Urothelium cell line (cell line): Measurements from ENCODE around the gene PDZD2.
A peak's percentile ranks its signal among the peaks of the same experiment; 100 is the strongest.
"Not testable (repeated sequence)": the region's sequence is repeated elsewhere in the genome, so short reads cannot be mapped to it uniquely, and the experiment has no call there.

Experiments used
- DNase-seq: peaks from one replicate; pipeline ENCODE4 v3.0.0; 2011; ENCODE audit warnings: low spot score, mixed read lengths
- FAIRE-seq: peaks from 2 replicates; lab custom pipeline; 2011; peaks lifted over from hg19 to GRCh38; lab: Jason Lieb, UNC

The PDZD2 gene

DNA sequence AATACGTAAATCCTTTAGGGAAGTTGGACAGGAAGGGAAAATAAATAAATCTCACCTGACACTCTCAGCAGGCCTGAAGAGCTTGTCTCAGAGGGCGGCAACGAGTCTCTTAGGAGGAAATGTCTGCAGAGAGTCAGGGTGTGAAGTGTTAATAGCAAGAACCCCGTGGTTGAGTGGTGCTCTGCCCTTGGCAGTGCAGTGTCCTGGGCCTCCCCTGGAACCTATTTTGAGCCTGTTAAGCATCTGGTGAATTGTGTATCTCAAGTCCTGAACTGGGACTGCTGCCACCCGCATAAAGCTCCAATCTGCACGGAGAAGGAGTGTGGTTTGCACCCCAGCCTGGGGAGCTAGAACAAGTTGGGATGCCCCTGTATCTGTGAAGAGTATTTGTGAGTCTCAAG lies 323.4 kb downstream of the PDZD2 start:
- DNase-seq (no peak), FAIRE-seq (no peak)

DNA sequence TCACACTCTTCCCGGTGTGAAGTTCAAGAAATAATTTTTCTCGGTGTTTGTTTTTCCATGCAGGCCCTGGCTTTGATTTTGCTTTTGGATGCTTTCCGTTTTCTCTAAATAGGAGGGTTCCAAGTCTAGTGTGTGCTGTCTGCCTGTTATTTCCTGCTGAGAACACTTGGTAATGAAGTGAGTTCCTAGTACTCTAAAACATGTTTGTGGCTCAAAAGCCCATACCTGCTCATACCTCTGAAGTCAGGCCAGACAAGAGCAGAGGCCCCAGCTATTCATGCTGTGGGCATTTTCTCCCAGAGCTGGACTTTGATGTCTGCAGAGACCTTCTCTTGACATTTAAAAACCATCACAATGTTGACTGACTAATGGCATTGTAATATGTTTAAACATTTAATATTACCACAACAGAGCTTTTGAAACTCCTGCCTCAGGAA lies 324.0 kb downstream of the PDZD2 start:
- FAIRE-seq = no peak
- DNase-seq = peak; percentile 49

DNA sequence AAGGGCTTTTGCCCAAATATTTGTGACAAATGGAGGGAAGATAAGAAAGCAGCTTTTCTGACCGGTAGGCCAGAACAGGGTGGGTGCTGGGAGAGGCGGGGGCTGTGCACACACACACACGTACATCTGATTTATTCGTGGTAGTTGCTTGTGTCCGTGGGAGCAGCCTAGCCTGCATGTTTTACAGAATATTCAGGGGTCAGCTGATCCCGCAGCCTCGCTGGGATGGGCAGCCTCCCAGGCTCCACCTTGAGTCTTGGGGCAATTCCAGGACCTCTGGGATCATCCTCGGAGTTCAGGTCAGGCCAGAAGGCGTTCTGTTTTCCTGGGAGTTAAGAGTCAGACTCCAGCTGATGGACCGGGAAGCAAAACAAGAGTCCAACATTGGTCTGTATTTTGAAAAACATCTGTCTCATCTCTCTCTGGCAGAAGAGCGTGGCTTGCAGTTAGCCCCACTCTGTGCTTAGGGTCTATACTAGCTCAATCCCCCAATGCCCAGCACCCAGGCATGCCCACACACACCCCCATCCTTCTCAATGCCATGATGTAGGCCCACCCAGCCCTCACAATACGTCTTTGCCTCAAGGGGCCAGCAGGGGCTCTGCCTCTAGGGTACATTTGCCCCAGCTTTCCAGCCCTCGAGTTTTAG lies 324.6 kb downstream of the PDZD2 start:
- peak; percentile 20 for DNase-seq
- FAIRE-seq = no peak

DNA sequence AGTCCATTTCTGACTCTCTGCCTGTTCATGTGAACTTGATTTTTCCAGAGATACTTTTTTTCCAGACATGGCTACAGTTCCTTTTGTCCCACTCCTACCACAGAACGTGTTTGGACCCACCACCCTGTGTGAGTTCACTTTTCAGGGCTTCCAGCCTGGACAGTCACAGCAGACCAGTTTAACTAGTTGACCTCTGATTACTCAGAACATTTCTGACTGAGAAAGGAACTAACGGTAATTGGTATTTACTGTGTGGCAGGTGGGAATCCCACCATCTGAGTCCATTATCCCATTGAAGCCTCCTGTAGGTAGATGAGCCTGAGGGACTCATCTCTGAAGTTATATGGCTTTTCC lies 325.1 kb downstream of the PDZD2 start:
- FAIRE-seq = no peak
- DNase-seq = no peak

DNA sequence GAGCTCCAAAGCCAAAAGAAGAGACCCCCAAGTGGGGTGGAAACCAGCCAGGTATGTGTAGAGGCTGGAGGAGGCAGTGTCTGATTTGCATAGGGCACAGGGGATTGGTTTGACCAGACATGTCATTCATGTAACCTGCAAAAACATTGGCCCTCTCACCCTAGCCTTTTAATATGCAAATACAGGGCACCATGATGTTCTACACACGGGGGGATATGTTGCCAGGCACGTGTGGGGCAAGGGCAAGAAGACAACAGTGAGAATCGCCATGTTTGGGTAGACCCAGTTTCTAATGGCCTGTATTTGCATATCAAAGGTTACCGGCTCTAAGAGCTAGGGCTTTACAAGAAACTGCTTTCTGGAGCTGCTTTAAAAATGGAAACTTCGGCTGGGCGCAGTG lies 326.3 kb downstream of the PDZD2 start:
- FAIRE-seq (peak; percentile 17), DNase-seq (no peak)

DNA sequence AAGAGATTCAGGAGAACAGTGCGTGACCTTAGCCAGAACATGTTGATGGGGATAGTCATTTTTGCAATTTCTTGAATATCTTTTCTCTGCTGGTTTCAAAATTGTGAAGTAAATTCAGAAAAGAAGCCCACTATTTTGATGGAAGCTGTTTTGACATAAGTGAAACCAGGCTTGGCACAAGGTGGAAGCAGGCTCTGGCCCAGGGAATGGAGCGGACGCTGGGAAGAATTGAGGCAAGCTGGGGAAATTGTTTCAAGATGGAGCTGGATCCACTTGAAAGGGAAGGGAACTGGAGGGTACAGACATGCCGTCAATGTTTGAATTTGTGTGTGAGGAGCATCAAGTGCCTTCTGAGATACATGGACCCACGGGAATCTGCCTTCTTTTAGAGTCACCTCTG lies 328.0 kb downstream of the PDZD2 start:
- DNase-seq = no peak
- no peak for FAIRE-seq

DNA sequence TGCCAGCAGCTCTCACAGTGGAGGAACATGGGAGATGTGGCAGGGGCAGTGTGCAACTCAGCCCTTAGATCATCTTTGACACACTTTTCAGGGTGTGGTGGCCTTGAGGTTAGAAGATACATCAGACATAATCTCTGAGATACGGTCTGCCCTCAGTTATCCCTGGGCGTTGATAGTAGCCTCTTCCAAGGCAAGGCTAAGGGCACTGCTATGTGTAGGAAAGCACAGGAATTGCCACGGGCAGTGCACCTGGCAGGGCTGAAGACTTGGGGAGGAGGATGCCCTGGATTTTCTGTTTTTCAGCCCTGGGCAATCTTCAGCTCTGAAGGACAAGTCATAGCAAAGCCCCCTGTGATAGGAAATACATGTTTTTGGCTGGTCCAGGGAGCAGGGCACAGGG lies 328.5 kb downstream of the PDZD2 start:
- DNase-seq = no peak
- no peak for FAIRE-seq

DNA sequence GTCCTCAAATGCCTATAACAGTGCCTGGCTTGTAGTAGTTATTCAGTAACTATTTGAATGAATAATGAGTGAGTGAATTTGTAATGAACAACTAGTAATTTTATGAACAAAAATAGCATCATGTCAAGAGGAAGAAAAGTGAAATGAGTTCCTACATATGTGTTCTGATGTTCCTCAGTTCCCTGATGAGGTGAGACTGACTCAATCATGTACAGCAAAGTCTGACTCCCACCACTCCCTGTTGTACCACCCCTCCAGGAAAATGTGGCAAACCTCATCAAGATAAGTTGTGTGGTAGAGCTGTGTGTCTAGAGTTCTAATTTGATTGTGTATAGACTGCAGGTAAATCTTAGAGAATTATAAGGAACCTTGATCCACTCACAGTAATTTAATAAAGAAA lies 333.6 kb downstream of the PDZD2 start:
- DNase-seq (no peak), FAIRE-seq (no peak)

DNA sequence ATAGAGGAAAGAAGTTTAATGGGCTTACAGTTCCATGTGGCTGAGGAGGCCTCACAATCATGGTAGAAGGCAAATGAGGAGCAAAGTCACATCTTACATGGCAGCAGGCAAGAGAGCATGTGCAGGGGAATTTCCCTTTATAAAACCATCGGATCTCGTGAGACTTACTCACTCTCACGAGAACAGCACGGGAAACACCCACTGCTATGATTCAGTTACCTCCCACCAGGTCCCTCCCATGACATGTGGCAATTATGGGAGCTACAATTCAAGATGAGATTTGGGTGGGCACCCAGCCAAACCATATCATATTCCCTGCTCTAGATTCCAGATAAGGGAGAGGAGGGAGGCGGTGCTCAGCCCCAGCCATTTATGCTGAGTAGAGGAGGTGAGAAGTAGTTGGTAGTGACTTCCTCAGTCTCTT lies 336.3 kb downstream of the PDZD2 start:
- FAIRE-seq, DNase-seq: not testable (repeated sequence)

DNA sequence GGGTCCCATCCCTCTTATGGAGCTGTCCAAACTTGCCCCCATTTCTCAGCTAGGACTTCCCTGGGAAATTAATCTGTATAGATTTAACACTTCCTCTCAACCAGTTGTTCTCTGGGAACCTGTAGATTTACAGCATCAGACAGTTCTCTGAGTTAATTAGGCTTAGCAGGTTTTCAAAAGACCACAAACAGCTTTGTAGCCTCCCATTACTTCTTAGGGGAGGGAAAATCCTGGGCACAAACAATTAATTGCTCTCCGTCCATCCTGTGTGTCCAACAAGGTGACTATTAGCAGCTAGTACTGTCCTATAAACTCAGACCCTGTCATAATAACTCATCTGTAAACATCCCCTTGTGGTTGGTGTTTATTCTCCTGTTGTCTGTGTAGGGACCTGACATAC lies 337.2 kb downstream of the PDZD2 start:
- DNase-seq (no peak), FAIRE-seq (no peak)

DNA sequence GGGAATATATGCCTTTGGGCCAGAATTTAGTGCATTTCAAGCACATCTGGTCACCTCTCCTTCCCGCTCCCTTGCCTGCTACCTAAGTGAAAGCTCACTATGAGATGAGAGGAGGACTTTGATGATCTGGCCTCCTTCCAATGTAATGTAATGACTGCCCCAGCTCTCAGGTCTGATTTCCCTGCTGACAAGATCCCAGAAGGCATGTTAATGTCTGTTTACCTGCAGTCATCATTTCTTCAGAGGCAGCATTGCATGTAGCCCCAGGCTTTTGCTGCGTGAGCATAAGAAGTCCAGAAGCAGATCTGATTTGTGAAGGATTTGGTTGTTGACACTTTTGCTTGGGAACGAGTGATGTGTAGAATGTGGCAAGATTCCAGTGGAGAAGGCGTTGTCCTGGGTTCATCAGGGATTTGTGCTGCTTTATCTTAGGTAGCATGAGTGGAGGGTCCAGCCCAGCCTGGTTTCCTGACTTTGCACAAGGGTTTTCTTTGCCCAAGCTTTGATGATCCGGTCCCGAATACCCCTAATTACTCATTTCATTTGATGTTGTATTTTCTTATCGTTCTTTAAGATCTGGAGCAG lies 342.5 kb downstream of the PDZD2 start:
- FAIRE-seq = no peak
- no peak for DNase-seq

DNA sequence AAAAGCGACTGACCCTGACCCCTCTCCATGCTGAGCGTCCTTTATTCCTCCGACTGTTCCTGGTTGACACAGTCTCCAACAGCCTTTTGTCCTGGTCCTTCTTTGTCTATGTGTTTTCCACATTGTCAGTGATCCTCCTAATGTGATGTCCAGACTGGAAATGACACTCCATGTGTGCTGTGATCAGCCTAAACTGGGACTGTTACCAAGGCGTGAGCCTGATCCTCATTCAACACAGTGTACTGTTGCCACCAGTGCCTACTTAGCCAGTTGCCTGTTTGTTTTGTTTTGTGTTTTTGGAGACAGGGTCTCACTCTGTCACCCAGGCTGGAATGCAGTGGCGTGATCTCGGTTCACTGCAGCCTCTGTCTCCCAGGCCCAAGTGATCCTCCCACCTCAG lies 343.1 kb downstream of the PDZD2 start:
- FAIRE-seq (peak; percentile 84), DNase-seq (no peak)

DNA sequence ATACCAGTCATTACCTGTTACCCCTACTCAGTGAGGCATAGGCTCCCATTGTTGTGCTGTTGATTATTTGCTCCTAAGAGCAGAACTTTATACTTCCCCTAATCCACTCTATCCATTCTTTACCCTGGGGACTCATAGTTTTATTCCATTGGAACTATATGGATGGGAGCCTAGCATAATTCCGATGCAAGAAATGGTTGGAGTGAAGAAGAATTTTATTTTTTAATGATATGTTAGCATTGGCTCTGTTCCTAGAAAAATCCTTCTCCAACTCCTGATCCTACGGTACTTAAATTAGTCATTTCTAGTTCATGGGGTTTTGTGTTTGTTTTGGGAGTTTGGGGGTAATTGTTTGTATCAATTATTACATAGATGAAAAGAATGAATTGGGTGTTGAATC lies 343.7 kb downstream of the PDZD2 start:
- DNase-seq (no peak), FAIRE-seq (no peak)

DNA sequence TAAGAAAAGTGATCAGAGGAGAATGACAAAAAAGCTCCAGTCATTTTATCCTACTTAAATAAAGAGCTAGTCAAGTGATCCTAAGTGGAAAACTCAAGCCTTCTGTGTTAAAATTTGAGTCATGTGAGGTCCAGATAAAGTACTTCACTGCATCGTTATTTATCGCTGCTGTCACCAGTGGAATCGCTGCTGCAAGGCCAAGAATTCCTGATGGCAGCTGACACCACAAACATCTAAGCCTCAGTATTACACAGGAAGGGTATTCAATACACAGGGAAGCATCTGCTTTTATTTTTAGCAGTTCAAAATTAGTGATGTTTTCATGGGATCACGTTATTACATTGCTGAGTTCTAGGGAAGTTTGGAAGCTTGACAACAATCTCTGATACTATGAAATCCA lies 344.9 kb downstream of the PDZD2 start:
- FAIRE-seq = no peak
- DNase-seq = no peak

DNA sequence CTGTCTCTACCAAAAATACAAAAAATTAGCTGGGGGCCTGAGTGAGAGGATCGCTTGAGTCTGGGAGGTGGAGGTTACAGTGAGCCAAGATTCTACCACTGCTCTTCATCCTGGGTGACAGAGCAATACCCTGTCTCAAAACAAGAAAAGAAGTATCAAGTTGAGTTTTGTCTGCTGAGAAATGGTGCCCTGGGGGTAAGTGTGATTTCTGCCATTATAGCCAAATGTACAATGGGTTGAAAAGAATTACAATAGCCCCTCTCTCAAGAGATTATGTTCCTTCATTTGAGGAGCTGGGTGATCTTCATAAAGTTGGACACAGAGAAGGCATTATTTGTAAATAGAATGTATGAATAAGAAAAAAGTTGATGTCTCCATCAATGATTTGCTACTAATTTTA lies 345.8 kb downstream of the PDZD2 start:
- DNase-seq (no peak), FAIRE-seq (no peak)

DNA sequence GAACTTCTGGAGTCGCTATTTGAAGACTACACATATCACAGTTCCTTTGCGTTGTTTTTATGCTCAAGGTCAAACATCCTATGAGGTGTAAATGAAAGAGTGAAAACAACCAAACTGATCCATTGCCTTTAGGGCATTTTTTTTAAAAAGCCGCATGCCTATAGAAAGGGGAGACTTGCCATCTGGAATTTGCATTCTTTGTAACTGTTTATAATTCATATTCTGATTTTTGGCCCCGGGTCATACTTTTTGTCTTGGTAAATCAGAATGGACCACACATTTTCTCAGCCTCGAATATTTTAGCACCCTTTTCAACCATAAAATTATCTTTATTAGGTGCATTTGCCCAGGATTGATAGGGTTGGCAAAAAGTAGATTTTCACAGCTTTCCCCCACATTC lies 347.2 kb downstream of the PDZD2 start:
- FAIRE-seq = no peak
- DNase-seq = no peak

DNA sequence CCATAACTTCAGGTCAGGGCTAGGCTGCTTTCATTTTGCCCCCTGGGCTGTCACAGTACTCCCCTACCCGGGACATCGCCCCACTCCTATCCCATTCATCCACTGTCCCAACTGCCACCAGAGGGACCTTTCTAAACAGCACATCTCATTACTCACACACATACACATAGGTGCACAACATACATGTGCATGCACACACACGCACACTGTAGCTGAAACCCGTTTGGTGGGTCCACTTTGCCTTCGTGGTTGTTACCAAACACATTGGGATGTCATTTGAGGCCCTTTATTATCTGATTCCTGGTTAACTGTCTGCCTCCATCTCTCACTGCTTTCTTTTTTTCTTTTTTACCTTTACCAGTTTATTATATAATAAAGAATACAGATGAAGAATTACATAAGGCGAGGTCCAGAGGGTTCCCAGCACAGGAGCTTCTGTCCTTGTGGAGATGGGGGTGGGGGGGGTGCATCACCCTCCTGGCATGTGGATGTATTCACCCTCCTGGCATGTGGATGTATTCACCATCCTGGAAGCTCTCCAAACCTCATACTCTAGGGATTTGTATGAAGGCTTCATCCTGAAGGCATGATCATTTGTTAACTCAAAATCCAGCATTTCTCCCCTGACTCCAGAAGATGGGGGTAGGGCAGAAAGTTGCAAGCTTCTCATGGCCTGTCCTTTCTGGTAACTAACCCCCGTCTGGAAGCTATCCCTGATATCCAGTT lies 349.2 kb downstream of the PDZD2 start:
- peak; percentile 98 for FAIRE-seq
- DNase-seq = peak; percentile 84

DNA sequence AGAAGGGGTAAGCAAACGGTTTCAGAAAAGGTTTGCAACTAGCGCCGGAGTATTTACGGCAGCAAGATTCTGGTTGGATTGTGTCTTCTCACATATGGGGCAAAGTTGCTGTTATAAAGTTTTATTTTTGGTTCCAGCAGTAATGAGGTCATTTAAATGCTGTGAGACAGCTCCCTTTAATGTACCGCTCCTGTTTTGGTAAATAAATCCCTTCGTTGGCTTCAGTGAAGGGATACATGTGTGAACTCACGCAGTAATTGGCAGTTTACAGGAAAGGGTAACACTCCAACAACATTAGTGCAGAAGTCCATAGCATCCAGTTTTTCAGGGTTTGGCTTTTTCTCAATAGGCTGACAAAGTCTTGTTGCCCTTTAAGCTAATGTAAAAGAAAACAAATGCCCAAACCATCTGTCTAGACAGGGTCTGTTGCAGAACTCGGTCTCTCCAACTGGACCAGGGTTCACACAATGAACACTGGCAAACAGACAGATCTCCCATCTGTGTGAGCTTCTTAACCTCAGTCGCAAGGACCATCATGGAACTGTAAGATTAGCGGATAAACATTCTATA lies 351.2 kb downstream of the PDZD2 start:
- DNase-seq = no peak
- FAIRE-seq = no peak

DNA sequence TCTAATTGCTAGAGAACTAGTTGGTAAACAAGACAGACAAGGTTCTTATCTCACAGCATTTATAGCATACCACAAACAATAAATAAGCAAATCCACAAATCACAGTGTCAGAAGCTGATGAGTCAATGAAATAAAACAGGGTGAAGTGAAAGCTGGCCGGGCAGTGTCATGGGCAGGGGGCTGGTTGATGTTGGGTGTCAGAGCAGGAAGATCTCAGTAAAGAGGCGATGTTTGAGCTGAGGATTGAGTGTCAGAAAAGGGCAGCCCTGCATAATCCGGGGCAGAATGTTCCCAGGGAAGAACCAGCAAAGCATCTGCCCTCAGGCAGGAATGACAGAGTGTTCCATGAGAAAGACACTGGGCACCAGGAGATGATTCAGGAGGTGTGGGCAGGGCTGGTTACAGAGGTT lies 351.8 kb downstream of the PDZD2 start:
- DNase-seq = peak; percentile 40
- FAIRE-seq = peak; percentile 76

DNA sequence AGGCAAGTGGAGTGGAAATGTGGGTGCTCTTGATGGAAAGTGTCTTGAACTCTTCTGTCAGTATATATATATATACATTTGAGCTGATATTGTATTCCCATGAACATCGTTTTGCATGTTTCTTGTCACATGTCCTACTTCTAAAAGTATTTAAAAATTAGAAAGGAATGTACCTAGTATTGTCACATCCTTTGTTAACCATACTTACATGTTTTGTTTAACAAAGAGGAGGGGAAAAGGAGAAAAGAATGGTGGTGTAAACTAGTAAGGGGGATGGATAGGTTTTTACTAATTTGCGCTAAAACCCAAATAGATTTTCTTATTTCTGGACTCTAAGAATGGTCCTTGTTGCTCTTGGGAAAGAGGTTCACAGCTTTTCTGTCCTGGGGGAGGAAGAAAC lies 353.4 kb downstream of the PDZD2 start:
- DNase-seq = no peak
- FAIRE-seq = no peak

DNA sequence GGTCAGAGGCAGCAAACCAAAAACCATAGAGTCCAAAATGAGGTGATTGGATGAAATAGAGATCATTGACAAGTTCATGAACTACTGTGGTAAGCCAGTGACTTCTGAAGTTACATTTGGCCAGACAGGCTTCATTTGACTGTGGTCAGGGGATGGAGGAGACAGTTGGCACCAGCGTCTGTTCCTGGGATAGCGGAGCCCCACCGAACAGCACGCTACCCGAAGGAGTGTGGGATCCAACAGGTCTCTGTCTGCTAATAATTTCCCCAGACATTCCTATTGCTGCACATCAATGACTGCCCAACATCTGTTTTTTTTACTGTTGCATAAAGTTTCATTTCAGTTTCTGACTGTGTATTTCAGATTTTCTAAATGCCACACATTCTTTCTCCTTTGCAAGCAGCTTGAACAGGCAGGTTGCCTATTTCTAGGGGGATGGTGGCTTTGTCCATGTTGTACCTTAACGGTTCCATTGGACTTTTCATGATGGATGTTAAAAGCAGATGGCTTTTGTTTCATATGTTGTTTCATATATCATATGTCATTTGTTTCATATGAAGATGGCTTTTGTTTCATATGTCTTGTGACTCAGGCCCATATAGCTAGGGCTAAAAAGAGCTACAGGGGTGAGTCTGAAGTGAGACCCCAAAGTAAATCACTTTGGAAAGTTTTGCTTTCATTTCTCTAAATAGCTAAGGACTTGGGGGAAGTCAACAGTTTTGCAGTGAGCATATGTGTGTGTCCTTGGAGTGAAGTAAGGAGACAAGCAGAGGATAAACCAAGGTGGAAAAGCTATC lies 354.4 kb downstream of the PDZD2 start:
- peak; percentile 63 for FAIRE-seq
- DNase-seq = peak; percentile 76
